GM19452 (cell line): ENCODE results near the gene PLPPR5.
"Not testable (repeated sequence)": the region's sequence is repeated elsewhere in the genome, so short reads cannot be mapped to it uniquely, and the experiment has no call there.

Experiments
- ATAC-seq: cut with Tn5 transposase; IDR thresholded peaks from one replicate; pipeline ENCODE4 v1.9.1; 2021; ENCODE audit not compliant: unreplicated experiment

The PLPPR5 gene, protein sequence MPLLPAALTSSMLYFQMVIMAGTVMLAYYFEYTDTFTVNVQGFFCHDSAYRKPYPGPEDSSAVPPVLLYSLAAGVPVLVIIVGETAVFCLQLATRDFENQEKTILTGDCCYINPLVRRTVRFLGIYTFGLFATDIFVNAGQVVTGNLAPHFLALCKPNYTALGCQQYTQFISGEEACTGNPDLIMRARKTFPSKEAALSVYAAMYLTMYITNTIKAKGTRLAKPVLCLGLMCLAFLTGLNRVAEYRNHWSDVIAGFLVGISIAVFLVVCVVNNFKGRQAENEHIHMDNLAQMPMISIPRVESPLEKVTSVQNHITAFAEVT

DNA sequence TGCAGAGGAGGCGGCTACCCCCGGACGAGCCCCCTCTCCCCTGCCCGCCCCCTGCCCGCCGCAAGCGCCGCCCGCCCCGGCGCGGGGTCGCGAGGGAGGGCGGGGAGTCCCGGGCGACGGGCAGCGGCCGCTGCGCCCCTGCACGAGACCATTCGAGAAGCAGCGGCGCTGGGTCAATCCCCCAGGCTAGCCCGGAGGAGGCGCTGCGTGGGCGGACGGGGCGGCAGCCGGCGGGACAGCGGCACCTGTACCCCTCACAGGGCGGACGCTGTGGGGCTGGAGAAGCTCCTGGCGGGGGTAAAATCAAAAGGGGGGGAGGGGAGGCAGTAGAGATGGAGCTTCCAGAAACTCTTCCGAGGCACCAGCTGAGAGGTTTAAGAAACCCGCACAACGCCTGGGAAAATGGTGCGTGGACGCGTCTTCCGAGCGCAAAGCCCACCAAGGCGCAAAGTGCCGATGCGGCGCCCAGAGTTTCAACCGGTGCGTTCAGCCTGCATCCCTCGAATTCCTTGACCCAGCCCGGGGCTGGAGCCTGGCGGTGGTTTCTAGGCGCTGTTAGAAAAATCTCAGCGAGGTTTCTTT lies at the start of gene PLPPR5:
Gene PLPPR5 (minus strand): TSS at position 1 of the 582 bp plus-strand sequence. CDS start 190 bp downstream, outside the sequence.
- ATAC-seq, result no peak

DNA sequence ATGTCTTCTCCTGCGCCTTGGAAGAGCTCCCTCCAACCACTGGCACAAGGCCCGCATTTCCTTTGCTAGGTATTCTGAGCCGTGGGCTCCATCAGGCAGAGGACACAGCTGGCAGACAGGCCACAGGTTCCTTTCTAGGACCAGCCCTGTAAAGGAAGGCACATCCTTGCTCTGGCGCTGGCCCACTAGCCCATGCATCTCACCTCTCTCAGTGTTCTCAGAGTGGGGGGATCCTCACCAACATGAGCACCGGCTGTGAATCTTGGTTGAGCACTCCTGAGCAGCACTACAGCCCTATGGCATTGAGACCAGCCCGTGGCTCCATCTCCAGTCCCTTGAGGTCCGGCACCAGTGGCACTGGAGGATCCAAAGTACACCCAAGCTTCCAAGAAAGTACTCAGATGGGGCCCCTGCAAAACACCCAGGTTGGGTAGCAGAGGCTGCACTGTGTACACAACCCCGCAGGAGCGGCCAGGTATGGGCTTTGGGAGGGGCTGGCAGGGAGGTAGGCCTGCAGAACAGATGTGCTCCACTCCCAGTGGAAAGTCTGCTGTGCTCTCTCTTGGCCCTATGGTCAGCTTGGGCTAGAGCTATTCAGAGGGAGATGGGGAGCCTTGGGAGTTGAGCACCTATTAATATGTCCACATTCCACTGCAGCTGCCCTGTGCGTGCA lies 47.1 kb upstream of the PLPPR5 start:
- ATAC-seq, result no peak

DNA sequence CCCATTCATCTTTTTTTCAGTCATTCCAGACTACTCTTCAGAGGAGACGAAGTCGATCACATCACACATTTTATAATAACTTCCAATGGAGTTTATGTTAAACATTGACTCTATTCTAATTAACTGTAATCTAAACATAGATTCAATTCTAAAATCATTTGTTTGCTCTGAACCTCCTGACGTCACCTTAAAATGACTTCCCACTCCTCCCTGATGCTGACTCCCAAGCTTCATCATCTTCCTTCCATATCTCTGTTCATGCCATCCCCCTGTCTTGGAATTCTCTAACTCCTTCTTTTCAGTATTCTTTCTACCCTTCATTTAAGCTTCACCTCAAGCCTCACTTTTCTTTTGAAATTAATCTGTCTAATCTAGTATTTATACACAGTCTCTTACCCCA lies 45.1 kb upstream of the PLPPR5 start:
- ATAC-seq, result no peak

DNA sequence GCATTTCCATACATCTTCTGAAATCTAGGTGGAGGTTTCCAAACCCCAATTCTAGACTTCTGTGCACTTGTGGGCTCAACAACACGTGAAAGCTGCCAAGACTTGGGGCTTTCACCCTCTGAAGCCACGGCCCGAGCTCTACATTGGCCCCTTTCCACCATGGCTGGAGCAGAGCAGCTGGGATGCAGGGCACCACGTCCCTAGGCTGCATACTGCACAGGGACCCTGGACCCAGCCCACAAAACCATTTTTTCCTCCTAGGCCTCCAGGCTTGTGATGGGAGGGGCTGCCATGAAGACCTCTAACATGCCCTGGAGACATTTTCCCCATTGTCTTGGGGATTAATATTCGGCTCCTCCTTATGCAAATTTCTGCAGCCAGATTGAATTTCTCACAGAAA lies 32.1 kb upstream of the PLPPR5 start:
- ATAC-seq, result not testable (repeated sequence)

DNA sequence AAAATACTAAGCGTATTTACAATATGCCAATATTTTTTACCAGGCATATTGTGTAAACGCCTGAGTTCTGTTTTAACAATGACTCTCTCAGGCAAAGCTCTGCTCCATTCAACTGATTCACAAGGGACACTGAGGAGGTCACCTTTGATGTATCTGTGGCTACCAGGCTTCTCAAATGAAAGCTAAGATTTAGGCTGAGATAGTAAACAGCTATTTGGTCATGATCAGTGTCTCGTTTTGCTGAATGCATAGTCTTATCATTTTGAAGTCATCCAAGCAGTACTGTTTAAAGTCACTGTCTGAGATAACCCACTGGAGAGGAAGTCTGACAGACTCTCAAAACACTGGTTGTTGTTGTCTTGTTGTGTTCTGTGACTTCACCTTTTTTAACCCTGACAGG lies 13.7 kb upstream of the PLPPR5 start:
- ATAC-seq, result no peak

DNA sequence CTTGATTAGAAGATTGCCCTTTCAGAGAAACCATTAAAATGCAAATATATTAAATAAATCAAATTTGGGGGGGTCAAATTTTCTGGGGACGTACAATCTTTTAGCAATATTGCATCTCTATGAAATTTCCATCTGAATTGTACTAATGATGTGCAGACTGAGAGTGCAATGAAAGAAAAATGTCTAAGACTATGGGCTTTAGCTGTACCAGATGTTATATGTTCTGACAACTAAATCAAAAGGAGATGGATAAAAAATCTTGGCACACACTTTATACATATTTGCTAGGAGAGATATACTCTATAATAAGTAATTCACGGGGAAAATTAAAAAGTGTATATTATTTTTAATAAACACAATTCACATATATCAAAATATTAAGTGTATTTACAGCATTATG lies 13.0 kb upstream of the PLPPR5 start:
- no peak for ATAC-seq

DNA sequence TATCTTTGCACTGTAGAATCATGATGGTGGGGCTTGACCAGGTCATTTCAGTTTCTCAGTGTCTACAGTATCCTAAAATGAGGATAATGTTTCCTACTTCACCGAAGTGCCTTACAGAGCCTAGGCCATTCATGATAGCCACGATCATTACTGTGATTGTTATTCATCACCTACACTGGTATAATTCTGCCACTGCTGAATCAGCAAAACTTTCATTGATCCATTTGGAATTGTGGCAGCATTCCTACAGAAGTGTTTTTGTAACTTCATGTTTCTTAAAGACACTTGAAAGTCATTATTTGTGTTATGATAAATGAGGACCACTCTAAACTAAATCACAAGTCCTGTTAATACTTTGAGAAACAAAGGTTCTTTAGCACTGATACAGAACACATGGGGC lies 6.0 kb upstream of the PLPPR5 start:
- no peak for ATAC-seq

DNA sequence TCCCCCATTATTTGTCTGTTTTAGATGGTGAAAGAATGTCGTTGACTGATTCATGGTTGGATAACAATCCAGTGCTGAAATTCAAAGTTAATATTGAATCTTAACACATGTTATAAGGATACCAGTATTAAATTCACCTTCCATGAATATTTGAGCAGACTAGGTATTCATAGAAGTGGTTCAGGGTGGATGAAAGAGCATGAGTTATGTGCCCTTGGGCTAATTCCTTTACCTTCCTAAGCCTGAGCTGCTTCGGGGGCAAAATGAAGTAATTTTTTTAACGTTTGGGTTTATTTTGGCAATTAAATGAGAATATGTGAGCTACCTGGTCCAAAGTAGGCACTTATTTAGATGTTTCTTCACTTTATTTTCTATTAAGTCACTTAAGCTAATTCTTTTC lies 2.7 kb upstream of the PLPPR5 start:
- ATAC-seq, result no peak

DNA sequence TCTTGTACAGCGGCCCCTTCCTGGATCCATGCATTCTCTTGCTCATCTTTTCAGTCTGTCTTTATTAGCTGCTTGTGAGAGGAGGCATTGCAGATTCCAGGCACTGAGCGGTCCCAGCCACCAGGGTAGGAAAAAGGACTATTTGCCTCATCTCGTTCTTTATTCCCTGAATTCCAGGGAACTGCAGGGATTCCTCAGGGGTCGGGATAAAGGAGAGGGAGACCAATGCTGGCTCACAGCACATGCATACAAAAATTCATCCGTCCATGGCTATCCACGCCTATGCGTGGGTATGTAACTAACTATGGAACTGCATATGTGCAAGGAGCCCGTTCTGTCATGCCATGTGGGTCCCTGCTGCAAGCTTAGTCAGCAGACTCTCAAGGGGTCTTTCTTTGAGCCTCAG lies 879 bp upstream of the PLPPR5 start:
- no peak for ATAC-seq

DNA sequence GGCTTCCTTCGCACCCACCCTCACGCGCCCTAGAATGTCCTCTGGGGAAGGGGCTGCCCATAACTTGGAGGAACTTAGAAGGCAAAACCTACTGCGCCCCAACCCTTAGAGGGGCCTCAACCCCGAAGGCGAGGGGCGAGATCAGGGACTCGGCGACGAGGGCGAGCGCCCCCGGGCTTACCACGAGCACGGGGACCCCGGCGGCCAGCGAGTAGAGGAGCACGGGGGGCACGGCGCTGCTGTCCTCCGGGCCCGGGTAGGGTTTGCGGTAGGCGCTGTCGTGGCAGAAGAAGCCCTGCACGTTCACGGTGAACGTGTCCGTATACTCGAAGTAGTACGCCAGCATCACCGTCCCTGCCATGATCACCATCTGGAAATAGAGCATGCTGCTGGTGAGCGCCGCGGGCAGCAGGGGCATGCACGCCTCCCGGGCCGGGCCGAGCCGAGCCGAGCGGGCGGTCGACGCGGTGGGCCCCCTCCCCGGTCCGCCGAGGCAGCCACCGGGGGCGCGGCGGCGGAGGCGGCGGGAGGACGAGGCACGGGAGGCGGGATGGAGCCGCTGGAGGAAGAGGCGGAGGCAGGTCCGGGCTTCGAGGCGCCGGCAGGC lies 304 bp downstream of the PLPPR5 start:
- ATAC-seq, result no peak

DNA sequence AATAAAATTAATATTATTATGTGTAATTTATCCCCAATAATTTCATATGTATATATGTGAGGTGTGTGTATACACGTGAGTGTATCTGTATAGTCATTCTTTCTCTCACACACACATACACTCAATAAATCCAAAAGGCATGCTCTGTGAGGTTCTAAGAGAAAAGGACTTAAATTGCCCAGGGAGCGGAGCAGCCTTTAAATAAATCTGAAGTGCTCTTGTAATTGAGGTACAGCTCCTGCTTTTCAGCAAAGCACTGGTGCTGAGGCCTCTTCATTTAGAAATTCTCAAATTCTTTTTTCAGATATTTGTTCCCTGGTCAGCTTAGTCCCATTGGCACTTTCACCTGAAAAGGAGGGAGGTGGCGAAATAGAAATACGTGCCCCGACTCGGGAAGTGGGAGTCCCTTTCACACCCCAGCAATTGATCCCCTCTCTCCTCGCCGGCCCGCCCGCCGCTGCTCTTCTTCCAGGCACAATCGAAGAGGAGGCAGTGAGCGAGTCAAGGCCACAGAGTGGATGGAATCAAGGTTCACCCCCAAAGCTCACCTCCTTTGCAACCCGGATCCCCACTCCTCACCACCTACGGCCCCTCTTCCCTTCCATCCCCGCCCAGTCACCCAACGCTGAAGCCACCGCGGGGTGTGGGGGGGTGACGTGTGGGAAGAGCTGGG lies 944 bp downstream of the PLPPR5 start:
- ATAC-seq, result no peak

DNA sequence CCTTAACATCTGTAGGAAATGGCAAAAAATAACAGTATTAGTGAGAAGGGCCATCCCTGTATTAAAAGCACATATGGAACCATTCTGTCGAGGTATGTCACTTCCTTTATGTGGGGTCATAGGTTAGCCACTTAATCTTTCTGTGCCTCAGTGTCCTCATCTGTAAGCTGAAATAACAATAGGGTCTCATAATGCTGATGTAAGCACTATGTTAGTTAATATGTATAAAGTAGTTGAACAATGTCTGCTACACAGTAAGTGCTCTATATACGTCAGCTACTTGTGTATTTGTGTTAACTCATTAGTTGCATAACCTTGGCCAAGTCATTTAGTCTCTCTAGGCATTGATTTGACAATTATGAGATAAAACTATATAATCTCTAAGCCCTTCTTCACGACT lies 11.8 kb downstream of the PLPPR5 start:
- no peak for ATAC-seq

DNA sequence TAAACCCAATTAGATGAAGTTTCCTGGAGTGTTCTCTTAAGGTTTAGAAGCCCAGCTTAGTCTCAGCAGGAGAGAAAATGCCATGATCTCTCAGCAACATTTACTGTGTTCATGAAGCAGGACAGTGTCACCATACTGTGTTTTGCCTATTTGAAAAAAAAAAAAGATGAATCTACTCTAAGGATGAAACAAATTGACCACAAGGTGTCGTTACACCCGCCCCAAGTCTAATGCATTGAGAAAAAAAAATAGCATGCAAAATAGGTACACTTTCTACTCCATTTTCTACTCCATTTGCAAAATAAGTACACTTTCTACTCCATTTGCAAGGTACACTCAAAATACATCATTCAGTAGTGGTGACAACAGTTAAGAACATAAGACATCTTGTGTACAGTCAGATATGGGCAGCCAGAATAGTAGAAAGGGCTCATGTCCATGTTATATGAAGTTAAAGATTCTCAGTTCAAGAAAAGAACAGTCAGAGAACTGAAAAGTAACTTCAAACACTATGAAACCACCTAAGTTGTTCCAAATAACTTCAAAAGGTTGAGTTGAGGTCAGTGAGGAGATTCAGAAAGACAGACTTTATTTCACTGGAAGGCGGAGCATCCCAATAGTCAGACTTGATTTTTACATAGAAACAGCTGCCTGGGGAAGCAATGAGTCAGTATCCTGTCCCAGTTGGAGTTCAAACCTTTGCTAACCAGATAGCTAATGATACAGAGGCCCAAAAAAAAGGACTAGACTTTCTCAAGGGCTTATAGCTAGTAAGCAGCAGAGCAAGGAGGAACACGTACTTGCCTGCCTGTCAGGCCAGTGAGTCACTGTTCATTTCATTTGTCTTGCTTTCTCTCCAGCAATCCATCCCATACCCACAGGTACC lies 13.3 kb downstream of the PLPPR5 start:
- ATAC-seq, result peak; percentile 55

DNA sequence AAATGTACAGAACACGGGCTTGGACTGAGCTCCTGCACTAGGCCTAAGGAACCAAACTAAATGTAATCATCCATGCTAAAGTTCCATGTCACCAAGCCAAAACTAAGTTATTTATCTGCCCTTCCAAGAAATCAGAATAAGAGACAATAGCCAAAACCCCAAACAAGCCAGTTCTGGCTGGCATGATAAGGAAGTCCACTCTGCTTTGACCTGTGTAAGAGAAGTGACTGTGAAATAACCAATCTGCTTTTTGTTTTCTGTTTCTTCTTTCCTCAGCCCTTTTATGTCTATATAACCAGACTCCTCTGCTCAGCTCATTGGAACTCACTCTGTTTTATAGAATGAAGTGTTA lies 15.1 kb downstream of the PLPPR5 start:
- no peak for ATAC-seq

DNA sequence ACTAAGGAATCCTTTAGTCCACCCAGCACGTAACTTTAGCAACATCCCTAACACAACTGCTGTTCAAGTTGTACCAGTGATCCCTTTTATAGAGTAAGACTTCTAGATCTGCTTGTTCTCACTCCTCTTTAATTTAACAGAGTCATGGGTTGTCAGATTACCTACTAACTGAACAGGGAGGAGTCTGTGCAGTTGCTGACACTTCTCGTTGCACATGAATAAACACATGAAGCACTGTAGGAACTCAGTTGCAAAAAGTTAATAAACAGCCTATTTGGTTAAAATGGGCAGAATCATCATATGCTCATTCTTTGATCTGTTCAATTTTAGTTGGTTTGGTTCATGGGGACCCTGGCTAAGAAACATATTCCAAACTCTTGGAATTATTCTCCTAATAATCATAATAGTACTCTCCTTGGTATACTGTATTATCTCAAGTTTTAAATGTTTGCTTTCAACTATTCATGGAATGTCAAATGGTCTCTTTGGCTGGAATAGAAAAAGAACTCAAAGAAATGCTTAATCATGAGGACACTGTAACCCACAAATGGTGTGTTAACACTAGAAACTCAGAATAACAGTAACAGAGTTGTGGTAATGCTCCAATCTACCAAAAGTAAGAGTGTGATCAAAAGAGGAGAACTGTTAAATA lies 15.6 kb downstream of the PLPPR5 start:
- peak; percentile 59 for ATAC-seq

DNA sequence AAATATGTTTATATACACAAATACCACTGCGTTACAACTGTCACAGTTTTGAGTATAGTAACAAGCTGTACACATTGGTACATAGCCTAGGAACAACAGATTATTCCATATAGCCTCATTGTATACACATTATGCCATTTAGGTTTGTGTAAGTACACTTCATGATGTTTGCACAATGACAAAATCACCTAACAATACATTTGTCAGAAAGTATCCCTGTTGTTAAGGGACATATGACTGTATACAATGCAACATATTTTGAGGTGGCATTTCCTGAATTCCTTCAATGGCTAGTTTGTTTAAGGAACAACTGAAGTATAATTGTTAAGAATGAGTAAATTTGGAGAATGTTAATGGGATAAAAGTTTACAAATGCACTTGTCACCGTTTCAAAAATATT lies 19.0 kb downstream of the PLPPR5 start:
- no peak for ATAC-seq

DNA sequence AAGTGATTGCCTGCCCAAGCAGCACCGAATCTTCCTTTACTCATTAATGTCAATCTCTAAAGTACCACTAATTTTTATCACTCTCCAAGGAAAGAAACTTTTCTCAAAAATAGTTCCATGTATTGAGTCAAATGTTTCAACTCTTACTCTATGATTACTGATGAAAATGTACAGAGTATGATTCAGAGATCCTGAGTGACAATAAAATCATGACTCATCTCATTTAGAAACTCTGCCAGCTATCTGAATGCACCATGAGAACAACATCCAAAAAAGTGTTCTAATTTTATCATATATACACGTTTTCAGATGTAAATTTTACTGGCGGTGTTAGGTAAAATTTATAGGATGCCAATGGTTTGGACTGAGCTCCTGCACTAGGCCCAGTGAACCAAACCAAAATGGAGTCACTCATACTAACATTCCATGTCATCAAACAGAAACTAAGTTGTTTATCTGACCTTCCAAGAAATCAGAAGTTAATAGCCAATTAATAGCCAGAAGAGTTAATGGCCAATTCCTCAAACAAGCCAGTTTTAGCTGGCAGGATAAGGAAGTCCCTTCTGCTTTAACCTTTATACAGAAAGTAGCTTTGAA lies 22.6 kb downstream of the PLPPR5 start:
- ATAC-seq, result no peak

DNA sequence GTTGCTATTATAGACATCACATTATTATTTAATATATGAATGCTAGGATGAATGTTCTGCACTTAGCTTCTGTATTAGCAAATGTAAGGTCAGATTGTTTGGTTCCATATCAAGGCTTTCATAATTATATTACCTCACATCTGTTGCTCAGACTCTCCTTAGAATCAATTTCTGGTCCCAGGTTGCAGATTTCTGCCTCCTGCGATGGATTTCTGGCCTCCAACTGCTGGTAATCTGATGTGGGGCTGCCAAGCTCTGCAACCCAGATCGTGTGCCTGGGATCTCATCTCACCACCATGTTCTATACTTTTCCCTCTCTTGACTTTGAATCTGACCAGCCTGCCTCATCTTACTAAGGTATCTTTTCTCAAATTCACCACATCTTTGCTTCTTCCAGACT lies 25.2 kb downstream of the PLPPR5 start:
- no peak for ATAC-seq

DNA sequence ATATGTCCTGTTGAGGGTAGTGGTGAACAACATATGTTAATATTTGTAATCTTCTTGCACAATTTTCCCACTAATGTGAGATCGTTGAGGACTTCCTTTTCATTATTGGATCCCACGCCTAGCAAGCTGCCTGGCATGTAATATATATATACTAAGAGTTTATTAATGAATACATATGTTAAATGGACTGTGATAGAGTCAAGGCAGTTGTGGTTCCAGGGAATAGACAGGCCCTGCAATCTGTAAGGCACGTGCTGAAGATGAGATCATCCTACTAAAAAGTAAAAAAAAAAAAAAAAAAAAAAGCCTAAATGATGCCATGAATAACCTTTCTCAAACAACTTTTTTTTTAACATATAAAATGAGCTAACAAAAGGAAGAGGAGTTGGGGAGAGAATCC lies 28.9 kb downstream of the PLPPR5 start:
- no peak for ATAC-seq

DNA sequence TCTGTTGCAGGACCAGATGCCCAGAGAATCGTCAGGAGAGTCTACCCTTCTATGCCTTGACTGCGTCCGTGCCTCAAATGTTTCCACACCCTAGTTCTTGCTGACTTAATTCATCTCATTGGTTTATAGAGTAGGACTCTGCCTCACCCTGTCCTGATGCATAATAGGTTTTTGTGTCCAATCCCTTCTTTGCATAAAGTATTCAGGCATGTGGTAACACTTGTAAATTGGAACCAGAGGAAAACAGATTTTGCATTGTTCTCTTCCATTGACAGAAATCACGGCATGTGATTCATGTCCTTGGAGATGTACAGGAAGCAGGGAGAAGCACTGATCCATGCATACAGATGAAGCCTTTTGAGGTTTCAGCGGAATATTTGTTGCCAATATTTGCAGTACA lies 29.5 kb downstream of the PLPPR5 start:
- ATAC-seq, result no peak
